ENCODE data around the gene GRHL1.

GRHL1 gene

DNA sequence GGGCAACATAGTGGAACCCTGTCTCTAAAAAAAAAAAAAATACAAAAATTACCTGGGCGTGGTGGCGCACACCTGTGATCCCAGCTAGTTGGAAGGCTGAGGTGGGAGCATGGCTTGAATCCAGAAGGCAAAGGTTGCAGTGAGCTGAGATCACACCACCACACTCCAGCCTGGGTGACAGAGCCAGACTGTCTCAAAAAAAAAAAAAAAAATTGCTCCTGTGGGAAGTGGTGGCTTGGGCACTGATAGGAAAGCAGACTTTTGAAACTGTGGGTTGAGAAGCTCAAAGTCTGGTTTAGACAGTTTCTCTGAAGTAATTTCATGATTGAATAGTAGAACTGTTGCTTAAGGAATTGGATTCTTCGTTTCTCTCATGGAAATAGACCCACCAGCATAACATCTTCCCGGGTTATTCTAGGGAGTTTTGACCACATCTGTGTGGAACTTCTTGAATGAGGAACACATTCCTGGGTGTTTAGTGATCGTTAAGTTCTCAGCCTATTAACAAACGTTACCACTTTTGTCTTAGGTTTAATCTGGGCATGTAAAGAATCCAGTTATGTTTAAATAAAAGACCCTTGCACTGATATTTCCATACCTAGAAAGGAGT lies 33.5 kb downstream of the GRHL1 start:
- no peak for DNase-seq
- in situ Hi-C loops (cut with HindIII; ENCODE audit: low pct_ligation_motif_present, low pct_unique_long_range_greater_than_20kb, low sequenced_read_pairs) = no loop called here

DNA sequence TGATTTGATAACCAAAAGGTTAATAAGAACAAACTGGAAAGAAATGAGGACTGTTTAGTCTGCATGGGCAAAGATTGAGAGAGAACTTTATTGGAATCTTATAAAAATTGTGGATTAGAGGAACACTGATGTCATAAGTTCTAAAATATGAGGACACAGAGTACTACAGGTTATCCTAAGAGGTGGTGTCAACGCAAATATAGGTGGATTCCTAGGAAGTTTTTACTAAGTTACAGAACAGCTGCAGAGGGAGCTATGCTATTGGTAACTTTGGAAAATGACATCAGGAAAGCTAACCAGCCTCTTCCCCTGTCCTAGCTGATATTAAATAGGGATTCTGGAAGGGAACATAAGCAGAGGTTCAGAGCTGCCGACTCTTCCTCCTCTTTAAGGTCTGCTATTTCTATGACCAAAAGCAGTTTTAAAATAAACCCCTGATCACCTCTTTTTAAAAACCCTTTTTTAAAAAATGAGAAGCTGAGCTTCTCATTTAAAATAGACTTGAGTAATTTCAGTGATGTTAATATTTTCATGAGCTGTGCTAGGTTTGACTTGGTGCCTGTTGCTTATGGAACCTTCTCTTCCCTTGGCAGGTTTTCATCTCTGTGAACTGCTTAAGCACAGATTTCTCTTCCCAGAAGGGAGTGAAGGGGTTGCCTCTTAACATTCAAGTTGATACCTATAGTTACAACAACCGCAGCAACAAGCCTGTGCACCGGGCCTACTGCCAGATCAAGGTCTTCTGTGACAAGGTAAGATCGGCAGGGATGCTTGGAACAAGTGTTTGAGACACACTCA lies 34.2 kb downstream of the GRHL1 start:
- in situ Hi-C loops (cut with HindIII; ENCODE audit: low pct_ligation_motif_present, low pct_unique_long_range_greater_than_20kb, low sequenced_read_pairs) = no loop called here
- no peak for DNase-seq

DNA sequence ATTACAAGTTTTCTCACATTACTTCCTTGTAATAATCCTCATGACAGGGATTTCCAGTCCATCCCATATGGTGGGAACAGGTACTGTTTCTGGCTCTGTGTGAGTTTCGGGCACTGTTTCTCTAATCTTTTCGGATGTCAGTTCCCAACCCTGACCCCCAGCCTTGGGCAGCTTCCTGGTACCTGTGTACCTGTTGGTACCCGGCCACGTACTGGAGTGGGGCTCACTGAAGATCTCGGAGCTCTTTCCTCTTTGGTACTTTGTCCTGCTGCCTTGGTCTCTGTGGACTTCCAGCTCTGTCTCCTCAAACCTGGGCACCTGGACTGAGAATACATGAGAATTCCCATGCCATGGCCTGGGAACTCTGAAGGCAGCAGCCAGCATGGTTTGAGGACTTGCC lies 36.8 kb downstream of the GRHL1 start:
- in situ Hi-C loops (cut with HindIII; ENCODE audit: low pct_ligation_motif_present, low pct_unique_long_range_greater_than_20kb, low sequenced_read_pairs) = no loop called here
- no peak for DNase-seq

DNA sequence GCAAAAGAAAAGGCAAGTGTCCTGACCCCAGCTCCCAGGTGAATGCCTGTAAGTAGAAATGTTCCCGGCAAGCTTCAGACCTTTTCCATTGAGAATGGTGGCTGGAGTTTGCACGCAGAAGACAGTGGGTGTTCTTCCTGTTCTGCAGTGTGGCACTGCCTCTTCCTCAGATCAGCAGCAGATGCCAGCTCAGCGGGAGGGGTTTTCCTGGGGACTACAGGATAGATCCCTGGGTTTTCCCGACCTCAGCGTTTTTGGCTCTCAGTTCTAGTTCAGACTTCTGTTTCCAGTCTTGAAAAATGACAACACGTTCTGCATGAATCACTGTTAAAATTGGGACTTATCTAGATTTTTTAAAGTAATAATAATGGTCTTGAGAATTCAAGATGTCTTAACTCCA lies 39.2 kb downstream of the GRHL1 start:
- peak; percentile 65 for DNase-seq
- in situ Hi-C loops (cut with HindIII; ENCODE audit: low pct_ligation_motif_present, low pct_unique_long_range_greater_than_20kb, low sequenced_read_pairs) = no loop called here

DNA sequence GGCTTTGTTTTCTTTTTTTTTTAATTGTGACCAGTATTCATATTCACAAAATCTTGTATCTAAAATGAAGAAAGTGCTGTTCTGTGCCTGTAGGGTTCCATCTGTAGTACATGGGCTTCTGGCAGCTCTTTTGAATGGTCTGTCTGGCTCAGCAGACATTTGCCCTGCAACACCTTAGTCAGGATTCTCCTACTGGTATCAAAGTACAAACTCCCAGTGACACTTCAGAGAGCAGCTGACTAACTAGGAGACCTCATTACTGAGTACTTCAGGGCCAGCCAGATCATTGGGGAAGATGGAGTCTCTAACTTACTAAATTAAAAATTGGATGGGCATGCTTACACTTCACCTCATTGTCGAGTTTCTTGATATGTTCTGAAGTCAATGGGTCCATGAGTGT lies 39.7 kb downstream of the GRHL1 start:
- in situ Hi-C loops (cut with HindIII; ENCODE audit: low pct_ligation_motif_present, low pct_unique_long_range_greater_than_20kb, low sequenced_read_pairs) = no loop called here
- peak; percentile 39 for DNase-seq

DNA sequence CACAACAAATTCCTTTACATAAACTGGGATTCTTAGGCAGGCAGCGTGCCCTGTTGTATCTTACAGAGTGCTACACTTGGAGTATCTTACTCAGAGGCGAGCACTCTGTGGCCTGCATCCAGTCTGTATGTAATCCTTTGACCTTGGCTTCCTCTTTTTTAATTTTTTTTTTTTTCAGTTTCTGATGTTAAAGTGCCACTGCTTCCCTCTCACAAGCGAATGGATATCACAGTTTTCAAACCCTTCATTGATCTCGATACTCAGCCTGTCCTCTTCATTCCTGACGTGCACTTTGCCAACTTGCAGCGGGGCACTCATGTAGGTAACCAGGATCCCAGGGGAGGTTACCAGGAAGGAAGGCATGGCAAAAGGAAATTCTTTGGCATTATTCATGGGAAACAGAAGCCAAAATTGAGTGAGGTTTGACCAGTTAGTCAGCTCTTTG lies 40.4 kb downstream of the GRHL1 start:
- DNase-seq = peak; percentile 96
- in situ Hi-C loops (cut with HindIII; ENCODE audit: low pct_ligation_motif_present, low pct_unique_long_range_greater_than_20kb, low sequenced_read_pairs) = no loop called here

DNA sequence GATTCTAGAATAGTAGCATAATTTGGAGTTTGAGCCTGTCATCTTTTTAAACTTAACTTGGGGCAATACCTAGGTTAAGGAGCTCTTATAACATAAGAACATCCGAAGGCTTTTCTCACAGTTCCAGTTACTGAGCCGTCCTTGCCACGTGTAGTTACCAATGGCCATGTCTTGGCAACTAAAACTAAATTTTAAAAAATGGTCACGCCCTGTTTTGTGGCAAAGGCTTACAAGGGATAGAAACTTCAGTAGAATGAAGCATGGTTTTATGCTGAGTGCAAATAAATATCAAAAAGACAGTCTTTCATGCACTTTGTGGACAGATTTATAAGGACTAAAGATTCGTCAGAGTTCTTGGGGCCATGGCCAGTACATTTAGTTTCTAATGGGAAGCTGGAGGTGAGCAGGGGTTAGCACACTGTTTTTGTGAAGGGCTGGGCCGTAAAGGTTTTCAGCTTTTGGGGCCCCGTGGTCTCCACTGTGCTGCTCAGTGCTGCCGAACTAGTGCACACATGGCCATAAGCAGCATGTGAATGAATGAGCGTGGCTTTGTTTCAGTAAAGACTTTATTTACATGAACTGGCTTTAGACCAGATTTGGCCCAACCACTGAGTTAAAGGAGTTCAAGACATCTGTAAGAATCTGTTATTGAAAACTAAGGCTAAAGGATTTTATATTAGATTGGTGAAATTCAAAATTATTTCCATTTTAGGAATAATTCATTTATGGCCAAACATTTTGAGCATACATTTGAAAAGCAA lies 41.1 kb downstream of the GRHL1 start:
- DNase-seq = no peak
- in situ Hi-C loops (cut with HindIII; ENCODE audit: low pct_ligation_motif_present, low pct_unique_long_range_greater_than_20kb, low sequenced_read_pairs) = no loop called here

DNA sequence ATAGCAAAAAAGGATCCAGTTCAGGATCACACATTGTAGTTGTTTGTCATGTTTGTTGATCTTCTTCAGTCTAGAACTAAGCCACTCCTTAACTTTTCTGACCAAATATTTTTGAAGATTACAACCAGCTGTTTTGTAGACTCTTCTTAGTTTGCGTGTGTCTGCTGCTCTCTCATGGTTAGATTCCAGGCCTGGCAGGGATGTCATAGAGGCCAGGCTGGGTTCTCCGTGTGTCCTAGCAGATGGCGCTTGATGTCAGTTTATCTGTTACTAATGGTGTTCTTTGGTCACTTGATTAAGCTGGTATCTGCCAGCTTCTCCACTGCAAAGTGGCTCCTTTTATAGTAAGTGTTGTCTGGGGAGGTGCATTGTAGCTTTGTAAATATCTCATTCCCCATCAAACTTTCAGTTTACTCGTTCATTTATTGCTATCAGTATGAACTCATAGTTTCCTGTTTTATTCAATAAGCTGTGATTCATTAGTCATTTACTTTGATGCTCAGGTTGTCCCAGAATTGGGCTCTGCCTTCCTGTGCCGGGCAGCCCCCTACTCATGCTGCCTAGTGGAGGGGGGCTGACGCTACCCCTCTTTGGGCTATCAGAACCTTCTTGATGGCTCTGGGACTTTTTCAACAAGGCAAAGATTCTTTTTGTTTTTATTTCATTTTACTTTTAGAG lies 42.1 kb downstream of the GRHL1 start:
- no peak for DNase-seq
- in situ Hi-C loops (cut with HindIII; ENCODE audit: low pct_ligation_motif_present, low pct_unique_long_range_greater_than_20kb, low sequenced_read_pairs) = no loop called here

DNA sequence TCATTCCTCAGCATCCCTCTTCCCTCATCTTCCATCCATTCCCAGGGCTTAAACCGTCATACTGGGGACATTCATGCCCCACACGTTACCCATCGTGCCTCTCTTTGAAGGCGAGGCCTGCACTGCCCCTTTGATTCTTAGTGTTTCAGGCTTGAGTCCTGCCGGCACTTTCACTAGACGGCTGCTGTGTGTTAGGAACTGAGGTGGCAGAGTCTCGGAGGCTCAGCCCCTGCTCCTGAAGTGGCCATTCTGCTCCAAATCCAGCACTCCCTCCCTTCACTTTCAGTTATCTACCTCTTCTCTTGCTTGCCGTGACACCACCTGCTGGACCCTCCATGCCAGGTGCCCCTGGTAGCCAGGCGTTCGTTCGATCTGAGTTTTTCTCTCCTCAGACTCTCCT lies 43.0 kb downstream of the GRHL1 start:
- DNase-seq = no peak
- in situ Hi-C loops (cut with HindIII; ENCODE audit: low pct_ligation_motif_present, low pct_unique_long_range_greater_than_20kb, low sequenced_read_pairs) = no loop called here

DNA sequence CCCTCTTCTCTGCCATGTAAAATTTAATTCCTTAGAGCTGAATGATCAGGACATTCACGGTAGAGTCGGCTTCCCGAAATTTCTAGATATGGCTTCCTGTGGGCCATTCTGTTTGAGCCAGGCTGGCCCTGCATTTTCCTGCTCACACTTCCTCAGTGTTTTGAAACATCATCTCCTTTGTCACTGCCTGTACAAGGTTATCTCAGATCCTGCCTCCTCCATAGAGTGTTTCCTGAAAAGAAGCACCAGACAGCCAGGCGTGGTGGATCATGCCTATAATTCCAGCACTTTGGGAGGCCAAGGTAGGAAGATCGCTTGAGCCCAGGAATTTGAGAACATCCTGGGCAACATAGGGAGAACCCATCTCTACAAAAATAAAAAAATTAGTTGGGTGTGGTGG lies 43.6 kb downstream of the GRHL1 start:
- no peak for DNase-seq
- in situ Hi-C loops (cut with HindIII; ENCODE audit: low pct_ligation_motif_present, low pct_unique_long_range_greater_than_20kb, low sequenced_read_pairs) = no loop called here

DNA sequence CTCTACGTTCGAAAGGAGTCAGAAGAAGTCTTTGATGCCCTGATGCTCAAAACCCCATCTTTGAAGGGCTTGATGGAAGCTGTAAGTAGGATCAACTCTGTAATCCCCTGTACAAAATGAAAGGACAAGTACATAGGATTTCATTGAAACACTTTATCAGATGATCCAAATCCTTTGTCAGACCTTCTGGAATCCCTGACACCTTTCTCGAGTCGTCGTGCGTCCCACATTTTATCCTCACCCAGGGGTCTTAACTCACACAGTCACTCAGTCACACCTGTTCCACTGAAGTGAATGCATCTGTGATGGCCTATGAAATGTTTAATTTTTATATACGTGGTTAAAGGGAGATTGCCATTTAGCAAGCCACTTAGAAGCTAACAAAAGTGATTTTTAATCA lies 44.8 kb downstream of the GRHL1 start:
- no peak for DNase-seq
- in situ Hi-C loops (cut with HindIII; ENCODE audit: low pct_ligation_motif_present, low pct_unique_long_range_greater_than_20kb, low sequenced_read_pairs) = no loop called here

DNA sequence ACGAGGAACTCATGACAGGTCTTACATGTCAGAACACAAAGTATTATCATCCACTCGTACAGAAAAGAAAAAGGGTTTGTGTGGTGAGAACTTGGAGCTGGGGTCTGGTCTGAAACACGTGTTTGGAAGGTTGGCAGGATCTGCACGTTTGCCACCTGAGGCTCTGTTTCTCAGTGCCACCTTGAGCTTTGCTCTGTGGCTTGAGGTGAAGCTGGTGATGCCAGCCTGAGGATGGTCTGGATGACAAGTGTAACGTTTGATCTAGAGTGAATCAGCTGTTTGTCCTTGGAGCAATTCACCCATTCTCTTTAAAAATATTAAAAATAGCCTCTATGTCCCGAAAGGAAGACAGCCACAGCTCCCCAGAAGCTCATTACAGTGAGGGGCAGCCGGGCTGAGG lies 46.4 kb downstream of the GRHL1 start:
- in situ Hi-C loops (cut with HindIII; ENCODE audit: low pct_ligation_motif_present, low pct_unique_long_range_greater_than_20kb, low sequenced_read_pairs) = no loop called here
- no peak for DNase-seq

DNA sequence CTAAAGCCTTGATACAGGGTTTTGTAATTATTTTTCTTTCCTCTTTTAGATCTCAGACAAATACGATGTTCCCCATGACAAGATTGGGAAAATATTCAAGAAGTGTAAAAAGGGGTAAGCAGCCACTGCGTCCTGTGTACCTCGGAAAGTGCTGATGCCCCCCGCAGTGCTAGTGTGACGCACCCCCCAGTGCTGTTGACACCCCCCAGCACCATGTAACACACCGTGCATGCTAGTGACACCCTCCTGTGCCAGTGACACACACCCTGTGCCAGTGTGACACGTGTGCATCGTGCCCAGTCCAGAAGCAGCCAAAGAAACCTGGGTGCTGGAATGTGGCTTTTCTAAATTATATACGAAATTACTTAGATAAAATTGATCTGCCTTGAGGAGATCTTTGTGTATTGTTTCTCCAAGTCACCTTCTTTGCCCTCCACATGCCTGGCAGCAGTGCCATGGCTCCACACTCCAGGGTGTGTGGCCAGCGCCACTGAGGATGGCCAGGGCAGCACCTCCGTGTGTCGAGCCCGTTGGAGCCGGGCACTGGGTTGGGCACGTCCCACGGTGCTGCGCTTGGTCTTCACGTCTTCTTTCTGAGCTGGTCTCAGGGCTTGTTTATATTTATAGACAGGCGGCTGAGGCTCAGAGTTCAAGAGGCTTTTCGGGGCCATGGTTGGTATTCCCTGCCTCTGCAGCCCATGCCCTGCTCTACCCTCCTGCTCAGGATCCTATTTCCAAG lies 47.6 kb downstream of the GRHL1 start:
- in situ Hi-C loops (cut with HindIII; ENCODE audit: low pct_ligation_motif_present, low pct_unique_long_range_greater_than_20kb, low sequenced_read_pairs) = no loop called here
- no peak for DNase-seq

DNA sequence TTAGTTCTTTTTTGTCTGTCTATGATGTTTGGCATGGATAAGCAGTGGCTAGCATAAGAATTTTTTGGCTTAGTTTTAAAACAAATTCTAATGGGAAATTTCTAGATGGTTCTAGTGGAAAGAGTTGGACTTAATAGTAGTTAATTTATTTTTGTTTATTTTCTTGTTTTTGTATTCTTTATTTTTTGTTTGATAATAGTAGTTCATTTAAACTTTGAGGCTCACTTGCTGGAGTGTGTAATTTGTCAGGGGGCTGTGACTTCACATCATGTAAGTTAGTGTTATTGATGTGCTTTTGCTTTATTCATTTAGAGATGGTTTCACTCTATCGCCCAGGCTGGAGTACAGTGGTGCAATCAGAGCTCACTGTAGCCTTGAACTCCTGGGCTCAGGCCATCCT lies 48.2 kb downstream of the GRHL1 start:
- in situ Hi-C loops (cut with HindIII; ENCODE audit: low pct_ligation_motif_present, low pct_unique_long_range_greater_than_20kb, low sequenced_read_pairs) = no loop called here
- no peak for DNase-seq

DNA sequence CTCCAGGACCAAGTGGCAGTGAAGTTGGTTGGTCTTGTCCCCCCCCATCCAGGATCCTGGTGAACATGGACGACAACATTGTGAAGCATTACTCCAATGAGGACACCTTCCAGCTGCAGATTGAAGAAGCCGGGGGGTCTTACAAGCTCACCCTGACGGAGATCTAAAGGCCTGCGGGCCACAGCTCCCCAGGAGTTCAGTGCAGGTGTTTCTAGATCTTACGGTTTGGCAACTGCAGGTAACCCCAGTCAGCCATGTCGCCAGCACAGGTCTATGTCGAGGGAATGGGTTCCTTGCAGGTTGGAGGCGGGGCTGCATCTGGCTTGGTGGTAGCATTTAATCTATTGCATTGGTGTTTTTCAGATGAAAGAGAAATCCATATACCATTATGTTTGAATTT lies 49.0 kb downstream of the GRHL1 start:
- in situ Hi-C loops (cut with HindIII; ENCODE audit: low pct_ligation_motif_present, low pct_unique_long_range_greater_than_20kb, low sequenced_read_pairs) = no loop called here
- DNase-seq = no peak

DNA sequence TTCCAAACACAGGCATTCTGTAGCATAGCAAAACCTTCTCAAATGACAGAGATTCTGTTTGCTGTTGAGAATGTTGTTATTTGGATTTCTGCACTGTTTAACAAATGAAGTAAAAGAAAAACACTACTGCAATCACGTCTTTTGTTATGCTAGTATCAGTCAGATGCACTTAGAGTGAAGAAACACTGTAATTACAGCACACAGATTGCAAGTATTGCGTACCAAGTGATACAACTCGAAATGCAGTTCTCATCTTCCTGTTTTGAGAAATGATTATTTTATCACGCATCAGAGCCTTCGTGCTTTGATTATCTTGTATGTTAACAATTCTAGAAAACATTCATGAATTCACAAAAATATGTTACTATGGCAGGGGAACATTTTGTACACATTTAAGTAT lies 50.1 kb downstream of the GRHL1 start:
- in situ Hi-C loops (cut with HindIII; ENCODE audit: low pct_ligation_motif_present, low pct_unique_long_range_greater_than_20kb, low sequenced_read_pairs) = no loop called here
- no peak for DNase-seq

DNA sequence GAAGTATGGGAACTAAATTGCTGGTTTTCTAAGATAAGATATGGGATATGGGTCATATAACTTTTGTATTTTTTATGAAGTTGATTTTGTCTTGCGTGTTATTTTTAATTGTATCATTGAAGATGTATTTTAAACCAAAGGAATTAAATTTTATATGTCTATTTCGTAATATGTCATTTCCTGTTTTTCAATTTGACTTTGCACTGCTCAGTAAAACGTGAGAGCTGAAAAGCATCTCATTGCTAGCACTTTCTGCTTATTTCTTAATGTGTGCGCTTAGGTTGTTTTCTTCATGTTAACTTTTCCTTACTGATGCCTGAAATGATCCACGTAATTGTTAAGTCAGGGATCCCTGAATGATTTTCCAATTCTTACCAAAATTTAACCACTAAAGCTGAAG lies 50.6 kb downstream of the GRHL1 start:
- DNase-seq = no peak
- in situ Hi-C loops (cut with HindIII; ENCODE audit: low pct_ligation_motif_present, low pct_unique_long_range_greater_than_20kb, low sequenced_read_pairs) = no loop called here

DNA sequence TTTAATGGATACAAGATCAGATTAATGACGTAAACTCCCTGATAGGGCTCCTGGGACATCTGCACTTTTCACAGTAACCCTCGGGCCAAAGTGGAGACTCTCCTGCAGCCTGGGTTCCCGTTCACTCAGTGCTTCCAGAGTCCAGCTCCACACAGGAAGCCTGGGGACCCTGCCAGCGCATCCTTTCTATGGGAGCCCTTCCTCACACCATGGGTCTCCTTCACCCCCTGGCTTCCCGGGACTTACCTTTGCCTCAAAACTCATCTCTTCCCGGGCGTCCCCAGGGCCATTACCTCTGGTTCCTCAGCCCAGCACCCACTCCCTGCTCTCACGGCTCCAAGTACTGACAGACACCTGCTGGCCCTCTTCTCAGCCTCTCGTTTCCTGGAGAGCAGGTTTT lies 51.2 kb downstream of the GRHL1 start:
- no peak for DNase-seq
- in situ Hi-C loops (cut with HindIII; ENCODE audit: low pct_ligation_motif_present, low pct_unique_long_range_greater_than_20kb, low sequenced_read_pairs) = no loop called here

Measured in ACHN (cell line).